HG03460 (cell line): ENCODE data around the gene WNT5A.
"Not testable (repeated sequence)": the region's sequence is repeated elsewhere in the genome, so short reads cannot be mapped to it uniquely, and the experiment has no call there.

Experiments used
- ATAC-seq: cut with Tn5 transposase; IDR thresholded peaks from one replicate; pipeline ENCODE4 v1.9.1; 2021; ENCODE audit not compliant: unreplicated experiment

The WNT5A gene

DNA sequence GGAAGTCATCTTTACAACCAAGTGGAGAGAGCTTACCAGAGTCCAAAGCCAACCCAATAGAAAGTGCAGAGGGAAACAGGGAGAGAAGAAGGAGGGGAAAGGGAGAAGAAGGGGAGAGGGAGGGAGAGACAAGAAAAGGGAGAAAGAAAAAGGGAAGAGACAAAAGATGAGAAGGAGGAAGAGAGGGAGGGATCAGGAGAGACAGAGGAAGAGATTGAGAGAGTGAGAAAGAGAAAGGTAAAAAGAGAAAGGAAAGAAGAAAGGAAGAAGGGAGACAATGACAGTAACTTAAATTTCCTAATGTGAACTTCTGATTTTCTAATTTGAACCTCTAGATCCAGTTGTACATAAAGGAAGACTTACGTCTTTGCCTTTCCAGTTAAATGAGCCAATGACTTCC lies 20.7 kb upstream of the WNT5A start:
- ATAC-seq = no peak

DNA sequence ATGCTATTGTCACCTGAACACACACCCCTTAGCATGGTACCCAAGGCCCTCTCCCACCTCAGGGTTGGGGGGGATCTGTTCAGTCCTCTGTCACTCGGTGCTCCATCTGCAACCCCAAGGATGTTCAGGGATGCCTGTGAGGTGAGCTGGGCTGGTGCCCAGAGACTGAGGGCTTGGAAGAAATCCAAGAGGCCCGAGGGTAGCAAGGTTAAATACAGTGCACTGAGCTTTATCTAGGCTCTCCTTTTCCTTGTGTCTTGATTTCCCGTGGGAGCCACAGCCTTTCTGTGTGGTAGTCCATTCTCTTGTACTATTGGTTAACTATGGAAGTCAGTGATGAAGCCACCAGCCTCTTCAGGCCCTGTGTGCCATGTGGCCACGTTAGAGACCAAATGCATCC lies 18.7 kb upstream of the WNT5A start:
- no peak for ATAC-seq

DNA sequence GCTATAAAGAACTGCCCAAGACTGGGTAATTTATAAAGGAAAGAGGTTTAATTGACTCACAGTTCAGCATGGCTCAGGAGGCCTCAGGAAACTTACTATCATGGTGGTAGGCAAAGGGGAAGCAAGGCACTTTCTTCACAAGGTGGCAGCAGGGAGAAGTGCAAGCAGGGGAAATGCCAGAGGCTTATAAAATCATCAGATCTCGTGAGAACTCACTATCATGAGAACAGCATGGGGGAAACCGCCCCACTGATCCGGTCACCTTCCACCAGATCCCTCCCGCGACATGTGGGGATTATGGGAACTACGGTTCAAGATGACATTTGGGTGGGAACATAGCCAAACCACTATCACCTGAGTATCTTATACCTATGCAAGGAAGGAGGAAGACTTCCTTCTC lies 18.0 kb upstream of the WNT5A start:
- not testable (repeated sequence) for ATAC-seq

DNA sequence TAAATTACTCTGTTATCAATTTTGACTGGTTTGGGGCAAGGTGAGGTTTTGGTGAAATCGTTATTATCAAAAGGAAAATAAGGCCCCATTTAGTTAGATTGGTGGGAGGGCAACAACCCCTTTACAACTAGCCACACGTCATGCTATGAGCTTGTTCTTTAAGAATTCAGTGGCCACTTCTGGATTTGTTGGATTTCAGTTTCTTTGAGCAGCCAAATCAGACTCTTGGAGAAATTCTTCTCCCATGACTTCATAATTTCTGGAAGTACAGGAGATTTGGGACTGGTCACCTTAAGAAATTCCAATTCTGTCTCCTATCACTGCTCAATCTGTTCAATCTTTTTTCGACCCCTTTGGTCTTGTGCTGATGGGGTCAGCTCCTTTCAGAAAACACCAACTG lies 14.8 kb upstream of the WNT5A start:
- ATAC-seq = no peak

DNA sequence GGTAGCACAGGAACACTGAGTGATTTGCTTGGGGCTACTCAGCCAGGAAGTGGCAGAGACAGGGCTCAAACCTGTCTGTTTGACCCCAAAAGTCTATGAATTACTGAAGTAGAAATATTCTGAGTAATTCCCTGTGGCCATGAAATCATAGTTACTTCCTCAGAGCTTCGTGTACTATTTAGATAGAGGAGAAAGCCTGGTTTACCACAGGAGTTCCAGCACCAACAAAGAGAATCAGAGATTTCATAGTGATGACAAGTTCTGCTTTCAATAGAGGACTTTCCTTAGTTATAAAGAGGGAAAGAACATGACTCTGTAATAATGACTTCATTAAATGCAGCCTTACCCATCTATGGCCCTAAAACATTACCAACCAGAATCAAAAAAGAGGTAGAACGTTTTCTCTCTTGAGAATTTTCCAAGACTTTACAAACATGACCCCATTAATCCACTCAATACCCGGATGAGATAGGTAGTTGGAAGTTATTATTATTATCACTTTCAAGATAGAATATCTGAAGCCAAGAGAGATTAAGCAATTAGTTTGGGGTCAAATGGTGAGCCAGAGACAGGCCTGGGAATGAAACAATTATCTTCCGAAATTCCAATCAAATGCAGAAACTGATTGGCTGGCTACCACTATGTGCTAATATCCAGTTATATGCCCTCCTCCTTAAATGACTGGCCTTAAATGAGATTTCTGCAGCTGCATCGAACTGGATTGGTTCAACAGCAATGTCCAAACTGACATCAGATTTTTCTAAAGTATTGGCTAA lies 13.6 kb upstream of the WNT5A start:
- ATAC-seq = no peak

DNA sequence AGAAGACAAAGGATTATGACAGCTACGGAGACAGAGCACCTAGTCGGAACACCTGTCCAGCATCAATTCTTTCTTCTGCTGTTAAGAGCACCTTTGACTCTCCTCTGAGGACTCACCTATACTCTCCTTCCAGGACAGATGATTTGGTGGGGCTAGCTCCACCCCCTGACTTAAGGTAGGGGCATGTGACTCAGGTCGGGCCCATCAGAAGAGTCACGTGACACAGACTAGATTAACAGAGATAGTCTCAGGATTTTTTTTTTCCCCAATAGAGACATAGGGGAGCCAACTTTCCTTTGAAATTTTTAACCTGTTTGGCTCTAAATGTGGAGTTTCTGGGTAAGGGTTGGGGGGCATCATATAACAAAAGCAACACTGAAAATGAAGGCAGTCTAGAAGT lies 11.4 kb upstream of the WNT5A start:
- no peak for ATAC-seq

DNA sequence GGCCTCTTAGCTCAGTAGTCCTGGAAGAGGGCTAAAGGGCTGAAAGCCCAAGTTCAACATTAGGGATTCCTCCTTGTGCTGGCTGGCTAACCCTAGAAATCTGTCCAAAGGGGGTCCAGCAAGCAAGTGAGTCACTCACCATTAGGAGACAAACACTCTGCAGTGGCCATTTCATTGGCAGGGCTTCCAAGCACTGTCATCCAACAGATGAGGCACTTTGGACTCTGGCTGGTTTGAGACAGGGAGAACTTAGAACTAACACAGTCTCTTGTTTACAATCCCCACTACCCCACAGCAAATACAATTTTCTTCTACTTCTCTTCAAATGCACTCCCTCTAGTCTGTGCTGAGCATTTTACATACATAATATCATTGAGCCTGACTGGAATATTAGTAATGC lies 10.1 kb upstream of the WNT5A start:
- no peak for ATAC-seq

DNA sequence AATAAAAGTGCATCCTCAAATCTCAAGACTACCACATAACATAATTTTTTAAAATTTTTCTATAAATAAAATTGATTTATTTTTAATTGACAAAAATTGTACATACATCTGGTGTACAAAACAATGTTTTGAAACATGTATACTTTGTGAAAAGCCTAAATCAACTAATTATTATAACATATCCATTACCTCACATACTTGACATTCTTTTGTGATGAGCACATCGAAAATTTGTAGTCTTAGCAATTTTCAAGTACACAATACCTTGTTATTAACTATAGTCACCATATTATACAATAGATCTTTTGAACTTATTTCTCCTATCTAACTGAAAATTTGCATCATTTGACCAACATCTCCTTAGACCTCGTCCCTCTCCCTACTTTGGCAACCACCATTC lies 7.9 kb upstream of the WNT5A start:
- ATAC-seq = no peak

DNA sequence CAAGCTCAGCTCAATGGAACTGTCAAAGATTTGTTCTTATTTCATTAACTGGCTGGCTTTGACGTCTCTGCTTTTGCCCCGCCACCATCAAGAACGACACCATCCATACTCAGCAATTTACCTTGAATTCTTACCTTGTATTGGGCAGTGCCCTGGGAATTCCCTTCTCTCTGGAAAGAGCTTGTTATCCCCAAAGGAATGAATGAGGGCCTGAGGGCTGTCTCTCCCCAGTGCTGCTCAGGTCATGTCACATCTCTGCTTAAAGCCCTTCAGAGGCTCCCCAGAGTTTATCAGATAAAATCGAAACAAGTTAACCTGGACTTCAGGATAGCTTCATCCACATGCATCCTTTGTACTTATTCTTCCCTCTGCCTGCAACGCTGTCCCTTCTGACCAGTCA lies 5.9 kb upstream of the WNT5A start:
- ATAC-seq = no peak

DNA sequence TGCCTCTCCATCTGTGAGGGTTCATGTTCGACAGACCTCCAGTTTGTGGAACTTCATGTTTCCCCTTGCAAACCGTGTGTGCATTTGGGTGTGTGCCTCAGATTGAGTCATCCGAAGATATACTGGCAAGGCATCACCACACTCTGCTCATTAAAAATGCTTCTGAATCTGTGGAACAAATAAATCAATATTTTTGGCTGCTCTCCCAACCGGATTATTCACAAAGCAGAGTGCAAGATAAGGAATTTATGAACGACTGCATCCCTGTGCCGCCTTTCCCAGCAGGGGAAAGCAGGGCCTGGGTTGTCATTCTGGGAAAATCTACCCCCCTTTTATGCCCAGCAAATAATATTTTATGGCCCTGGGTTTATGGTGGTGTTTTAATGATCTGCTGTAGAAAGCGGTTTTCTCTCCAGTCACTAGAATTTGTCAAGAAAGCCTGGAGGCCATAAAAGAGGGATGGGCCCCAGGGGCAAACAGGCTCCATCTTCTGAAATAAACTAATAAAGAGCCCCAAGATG lies 4.2 kb upstream of the WNT5A start:
- no peak for ATAC-seq

DNA sequence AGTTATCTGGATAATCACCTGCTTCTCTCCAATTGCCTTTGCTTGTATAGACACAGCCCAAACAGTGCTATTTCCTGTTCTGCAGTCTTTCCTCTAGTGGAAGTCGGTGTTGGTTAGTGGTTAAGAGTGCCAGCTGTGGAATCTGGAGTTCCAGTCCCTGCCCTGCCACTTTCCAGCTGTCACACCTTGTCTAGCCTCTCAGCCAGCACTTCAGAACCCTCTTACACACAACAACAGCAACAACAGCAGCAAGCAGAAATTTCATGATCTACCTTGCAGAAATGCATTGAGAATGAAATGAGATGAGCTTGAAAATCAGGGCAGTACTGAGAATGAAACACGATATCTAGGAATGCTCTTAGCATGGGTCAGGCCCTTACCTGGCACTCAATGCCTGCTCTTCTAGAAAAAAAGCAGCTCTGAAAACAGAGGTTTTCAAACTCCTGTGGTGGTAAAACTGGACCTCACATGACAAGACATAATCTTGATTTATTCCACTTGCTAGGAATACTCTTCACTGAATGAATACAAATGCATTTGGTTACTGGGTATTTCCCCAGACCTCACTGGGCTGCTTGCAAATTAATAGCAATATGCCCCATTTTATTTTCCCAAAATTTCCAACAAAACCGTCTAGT lies 3.3 kb upstream of the WNT5A start:
- ATAC-seq = no peak

DNA sequence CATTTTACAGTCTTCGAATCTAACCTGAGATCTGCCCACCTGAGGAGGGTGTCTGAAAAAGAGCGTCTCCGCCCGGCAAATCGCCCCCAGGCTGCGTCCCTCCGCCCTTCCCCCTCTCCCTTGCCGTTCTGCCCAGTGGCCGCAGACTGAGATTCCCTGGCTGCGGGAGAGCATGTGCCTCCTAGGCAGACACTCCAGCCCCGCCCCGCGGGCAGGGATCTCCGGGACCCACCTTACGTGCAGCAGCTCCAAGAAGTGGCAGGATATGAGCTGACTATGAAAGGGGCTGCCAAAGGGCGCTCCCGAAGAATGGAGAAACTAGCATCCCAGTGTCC lies 2.7 kb upstream of the WNT5A start:
- no peak for ATAC-seq

DNA sequence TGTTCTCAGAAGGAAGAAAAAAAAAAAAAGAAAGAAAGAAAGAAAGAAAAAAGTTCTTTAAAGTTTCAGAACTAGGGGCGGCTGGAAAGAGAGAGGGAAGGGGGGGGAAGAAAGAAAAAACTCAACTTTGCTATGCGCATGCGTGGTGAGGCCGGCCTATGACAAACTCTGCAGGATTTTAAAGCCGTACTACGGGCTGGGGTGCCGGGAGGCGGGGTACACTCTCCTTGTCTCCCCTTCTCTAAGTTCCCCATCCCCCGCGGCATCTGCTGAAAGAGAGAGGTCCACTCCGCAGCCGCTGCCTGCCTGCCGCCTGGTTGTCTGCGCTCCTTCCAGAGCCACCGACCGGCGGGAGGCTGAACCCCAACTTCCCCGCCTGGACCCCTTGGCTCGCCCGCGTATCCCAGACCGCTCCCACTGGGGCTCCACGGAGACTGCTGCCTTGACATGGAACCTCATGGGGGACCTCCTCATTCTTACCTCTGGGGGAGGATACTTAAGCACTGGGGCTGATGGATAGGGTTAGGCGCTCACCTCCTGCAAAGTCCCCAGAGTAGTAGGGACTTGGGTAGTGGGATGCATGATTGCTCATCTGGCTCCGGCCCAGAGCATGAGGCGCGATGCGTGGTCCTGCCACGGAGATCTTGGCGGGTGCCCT lies 1.4 kb upstream of the WNT5A start:
- ATAC-seq = no peak

DNA sequence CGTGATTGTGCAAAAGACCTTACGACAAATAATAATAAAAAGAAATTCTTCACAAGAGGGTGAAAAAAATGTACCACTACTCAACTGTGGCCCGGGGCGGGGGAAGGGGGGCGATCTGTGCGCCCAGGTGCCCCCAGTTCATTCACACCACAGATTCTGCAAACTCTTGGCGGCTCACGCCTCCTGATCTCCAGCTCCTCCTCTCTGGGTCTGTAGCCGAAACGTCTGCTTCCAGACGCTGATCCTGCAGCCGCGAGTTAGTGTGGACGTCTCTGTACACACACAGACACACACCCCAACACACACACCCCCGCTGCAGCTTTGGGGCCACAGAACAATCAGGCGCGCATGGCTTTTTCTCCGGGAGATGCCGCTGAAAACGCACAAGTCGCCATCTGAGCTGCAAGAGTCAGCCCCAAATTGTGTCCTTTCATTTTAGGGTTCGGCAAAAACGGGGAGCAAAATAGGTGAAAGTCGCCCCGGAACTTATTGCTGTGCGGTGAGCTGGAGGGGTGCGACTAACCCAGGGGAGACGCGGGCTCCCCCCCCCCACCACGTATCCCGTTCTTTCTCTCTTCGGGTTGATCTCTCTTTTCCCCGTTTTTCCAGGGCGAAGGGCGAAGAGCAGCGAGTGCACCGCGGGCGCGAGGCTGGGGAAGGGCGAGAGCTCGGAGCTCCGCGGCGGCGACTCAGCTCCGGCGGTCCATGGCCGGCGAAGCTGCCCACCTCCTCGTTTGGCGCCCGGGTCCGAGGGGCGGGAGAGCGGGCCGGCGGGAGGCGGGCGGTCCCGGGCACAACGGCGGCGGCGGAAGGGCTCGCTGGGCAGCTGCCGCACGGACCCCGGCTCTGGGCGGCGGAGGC lies 505 bp upstream of the WNT5A start:
- ATAC-seq = no peak

DNA sequence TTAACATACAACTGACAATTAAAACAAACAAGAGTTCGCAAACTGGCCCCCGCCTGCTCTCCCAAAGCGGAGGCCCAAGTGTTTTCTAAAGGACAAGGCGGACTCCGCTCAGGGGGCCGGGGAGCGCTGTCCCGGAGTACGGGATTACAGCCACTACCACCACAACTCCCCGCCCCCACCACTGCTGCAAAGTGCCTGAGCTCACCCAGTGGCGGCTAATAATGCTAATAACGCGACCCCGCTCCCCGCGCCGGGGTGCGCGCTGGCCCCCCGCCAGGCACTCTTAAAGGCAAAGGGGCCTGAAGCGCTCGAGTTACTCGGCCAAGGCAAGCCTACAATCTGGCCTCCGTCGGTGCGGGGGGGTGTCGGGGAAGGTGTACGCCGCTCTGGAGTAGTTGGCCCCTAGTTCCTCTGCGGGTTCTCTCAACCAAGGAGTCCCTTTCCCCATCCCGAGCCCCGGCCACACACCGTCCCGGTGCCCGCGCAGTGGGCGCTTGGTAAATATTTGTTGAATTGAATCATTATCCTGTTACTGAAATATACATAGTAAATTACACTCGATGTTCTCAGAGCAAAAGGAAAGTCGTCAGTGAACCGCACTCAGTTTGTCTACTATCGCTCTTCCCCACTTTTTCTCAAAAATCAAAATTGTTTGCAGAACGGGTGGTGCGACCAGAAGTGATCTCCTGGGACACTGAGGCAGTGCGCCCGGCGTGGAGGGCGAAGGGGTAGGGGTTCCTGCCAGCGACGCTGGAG lies 827 bp downstream of the WNT5A start:
- no peak for ATAC-seq

DNA sequence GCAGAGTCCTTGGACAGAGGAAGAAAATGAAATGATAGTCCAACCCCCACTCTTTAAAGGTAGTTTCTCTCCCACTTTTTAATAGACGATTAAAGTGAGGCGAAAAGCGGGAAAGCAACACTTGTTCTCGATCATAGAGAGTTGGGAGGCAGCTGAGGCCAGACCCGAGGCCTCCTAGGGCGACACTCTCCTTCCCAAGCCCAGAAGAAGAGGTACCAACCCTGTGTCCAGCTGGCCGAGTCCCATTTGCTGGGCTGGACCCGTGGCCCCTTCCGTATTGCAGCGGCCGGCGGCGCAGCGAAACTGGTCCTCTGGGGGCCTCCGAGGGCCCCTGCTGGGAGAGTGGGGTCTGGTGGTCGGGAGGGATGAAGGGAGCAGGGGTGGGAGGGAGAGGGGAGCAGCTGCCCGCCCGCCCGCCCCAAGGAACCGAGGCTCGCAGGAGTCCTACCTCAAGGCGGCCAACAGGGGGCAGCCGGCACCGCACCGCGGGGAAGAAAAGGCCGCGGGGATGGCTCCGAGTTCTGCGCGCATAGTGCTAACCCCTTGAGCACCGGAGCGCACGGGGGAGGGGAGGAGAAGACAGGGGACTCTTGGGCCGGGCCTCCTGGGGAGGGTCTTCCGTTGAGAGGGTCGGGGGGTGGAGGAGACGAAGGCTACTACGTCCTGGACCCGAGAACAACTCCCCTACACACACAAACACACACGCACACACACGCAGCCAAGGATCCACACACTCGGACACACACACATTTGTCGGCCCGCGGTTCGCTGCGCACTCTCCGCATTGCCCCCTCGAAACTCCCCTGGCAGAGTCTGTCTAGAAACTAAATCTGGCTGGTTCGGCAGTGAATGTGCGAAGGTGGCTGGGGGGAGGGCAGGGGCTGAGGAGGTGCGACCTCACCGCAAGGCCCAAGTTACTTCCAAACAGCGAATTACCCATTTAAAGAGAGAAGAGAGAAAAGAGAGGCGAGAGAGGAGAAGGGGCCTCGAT lies 2.0 kb downstream of the WNT5A start:
- ATAC-seq = peak; percentile 70

DNA sequence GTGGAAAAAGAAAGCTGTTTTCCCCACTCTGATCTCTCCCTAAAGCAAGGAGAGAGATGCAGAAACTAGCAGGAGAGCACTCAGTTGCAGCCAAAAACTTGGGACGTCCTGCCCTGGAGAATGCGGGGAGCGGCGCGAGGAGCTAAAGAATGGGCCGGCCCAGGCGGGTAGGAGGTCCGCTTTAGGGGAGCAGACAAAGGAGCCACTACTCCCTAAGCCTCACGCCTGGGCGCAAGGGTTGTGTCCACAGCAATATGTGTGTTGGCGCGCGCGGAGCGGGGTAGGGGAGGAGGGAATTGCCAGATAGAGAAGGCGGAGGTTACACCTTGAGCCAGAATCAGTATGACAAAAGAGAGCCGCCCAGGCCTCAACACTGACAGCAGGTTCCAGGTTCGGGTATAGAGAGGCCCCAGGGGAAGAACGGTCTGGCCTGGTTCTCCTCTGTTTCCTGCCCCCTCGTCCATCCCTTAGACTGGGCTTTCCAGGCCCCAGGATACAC lies 2.9 kb downstream of the WNT5A start:
- ATAC-seq = no peak

DNA sequence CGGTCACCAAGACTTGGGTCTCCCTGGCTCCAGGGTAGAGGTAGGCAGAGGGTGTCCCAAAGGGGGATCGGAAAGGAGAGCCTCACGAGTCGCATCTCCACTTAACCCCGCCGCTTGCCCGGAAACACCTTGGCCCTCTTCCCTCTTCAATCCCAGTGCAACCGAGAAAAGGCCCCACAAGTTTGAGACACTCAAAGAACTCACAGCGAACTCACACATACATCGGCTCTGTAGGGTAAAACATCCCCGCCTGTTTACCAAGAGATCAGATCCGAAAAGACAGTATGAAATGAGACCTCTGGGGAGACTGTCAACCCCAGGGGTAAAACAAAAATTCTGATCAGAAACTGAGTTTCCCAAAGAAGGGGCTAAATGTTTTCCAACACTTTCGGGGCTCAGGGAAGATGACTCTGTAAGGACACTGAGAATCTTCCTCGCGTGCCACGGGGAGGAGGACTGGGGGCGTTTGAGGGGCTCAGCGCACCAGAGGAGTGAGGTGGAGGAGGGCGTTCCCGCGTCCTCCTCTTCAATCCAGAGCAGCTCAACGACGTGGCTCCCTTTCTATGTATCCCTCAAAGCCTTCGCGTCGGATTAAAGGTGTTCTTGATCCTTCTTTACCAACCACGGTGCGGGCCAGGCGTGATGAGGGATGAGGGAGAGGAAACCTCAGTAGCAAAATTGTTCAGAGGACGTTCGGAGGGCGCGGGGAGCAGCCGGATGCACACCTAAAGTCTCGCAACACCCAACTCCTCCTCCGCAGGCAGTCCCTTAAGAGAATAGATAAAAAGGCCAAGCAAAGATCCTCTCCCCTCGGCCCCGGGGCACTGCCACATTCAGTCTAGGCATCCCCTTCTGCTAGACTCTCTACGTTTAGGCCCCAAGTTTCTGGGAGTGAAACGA lies 3.7 kb downstream of the WNT5A start:
- no peak for ATAC-seq
